ENCODE data around the gene YKT6.

YKT6 gene

DNA sequence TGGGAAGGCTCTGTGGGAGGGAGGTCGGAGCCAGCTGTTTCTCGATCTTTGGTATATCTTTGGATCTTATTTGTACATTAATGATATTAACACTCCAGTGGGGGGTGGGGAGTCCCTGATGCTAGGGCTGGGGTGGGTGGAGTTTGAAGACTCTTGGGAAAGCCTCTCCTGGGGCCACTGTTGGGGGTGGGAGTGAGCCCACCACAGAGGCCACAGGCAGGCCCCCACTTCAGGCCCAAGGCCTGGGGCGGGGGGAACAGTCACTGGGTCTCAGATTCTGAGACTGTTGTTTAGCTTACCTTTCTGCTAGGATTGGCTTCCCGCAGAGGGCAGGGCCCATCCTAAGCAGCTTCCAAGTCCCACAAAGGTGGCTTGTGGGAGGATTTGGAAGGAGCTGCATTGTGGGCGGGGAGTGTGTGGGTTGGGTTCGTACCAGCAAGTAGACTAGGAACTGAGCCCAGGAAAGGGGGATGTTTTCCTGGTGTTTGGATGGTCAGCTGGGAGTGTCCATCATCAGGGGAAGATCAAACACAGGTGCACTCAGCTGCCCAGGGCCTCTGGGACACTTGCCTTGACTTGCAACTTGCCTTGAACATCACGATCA is 11.9 kb downstream of the YKT6 start:
- Histone ChIP-seq H3K27me3 (ENCODE audit: control insufficient read depth, insufficient read depth, low read length) (no peaks in the 10 kb centered on the region), H3K79me2 (peaks cover 3% of the 10 kb centered on the region), H2AFZ (no peak overlapping the region), H3K27ac (no peak overlapping the region), H3K9ac (no peak overlapping the region), H3K4me3 (ENCODE audit: low read depth, low read length) (no peak overlapping the region), H3K4me1 (peaks cover 4% of the 10 kb centered on the region), H3K36me3 (ENCODE audit: control insufficient read depth, insufficient read depth, low read length) (no peaks in the 10 kb centered on the region), H3K9me3 (ENCODE audit: control insufficient read depth, low read length) (no peaks in the 10 kb centered on the region), H3K4me2 (ENCODE audit: low read length) (no peak overlapping the region)
- no peak for TF ChIP-seq CTCF (IDR thresholded peaks at IDR 0.05)

GRCh38 chr7:44213206-44213876 is 12.6 kb downstream of the YKT6 start:
- H3K79me2 ChIP-seq = peaks cover 3% of the 10 kb centered on the region
- H3K4me1 ChIP-seq = peaks cover 4% of the 10 kb centered on the region
- no peak for TF ChIP-seq CTCF (IDR thresholded peaks at IDR 0.05)
- H3K27me3 ChIP-seq (ENCODE audit: control insufficient read depth, insufficient read depth, low read length) = no peaks in the 10 kb centered on the region
- no peaks in the 10 kb centered on the region for H3K36me3 ChIP-seq (ENCODE audit: control insufficient read depth, insufficient read depth, low read length)
- no peak overlapping the region for H2AFZ ChIP-seq
- no peak overlapping the region for H3K27ac ChIP-seq
- H3K9ac ChIP-seq = no peak overlapping the region
- no peak overlapping the region for H3K4me3 ChIP-seq (ENCODE audit: low read depth, low read length)
- H3K9me3 ChIP-seq (ENCODE audit: control insufficient read depth, low read length) = no peaks in the 10 kb centered on the region
- H3K4me2 ChIP-seq (ENCODE audit: low read length) = no peak overlapping the region

- Histone ChIP-seq H3K27me3 (ENCODE audit: control insufficient read depth, insufficient read depth, low read length) (no peaks in the 10 kb centered on the region), H3K9me3 (ENCODE audit: control insufficient read depth, low read length) (no peaks in the 10 kb centered on the region), H3K79me2 (peaks cover 1% of the 10 kb centered on the region), H3K4me1 (peaks cover 4% of the 10 kb centered on the region), H3K4me2 (ENCODE audit: low read length) (no peak overlapping the region), H3K9ac (no peak overlapping the region), H3K4me3 (ENCODE audit: low read depth, low read length) (no peak overlapping the region), H2AFZ (no peak overlapping the region), H3K27ac (no peak overlapping the region), H3K36me3 (ENCODE audit: control insufficient read depth, insufficient read depth, low read length) (no peaks in the 10 kb centered on the region)
- no peak for TF ChIP-seq CTCF (IDR thresholded peaks at IDR 0.05)
Measured at GRCh38 chr7:44213877-44214388, 13.2 kb downstream of the YKT6 start.

DNA sequence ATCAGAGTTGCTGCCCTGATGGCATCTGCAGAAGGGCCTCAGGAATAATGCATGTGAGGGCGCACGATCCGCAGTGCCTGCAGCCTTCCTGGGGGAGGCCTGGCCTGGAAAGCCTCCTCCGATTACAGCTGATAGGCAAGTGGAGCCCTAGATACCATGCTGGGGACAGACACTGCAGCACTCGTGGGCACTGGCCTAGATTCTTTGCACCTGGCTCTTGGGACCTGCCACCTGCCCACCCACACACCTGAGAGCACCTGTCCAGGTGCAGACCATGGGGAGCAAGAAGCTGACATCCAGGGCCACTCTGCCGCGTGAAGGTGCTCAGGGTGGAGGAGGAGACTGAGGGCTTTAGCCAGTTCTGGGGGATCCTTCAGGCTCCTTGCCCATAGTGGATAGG is 14.8 kb downstream of the YKT6 start:
- H2AFZ ChIP-seq = no peak overlapping the region
- no peak overlapping the region for H3K9ac ChIP-seq
- H3K27ac ChIP-seq = no peak overlapping the region
- H3K4me1 ChIP-seq = peaks cover 4% of the 10 kb centered on the region
- no peak overlapping the region for H3K4me3 ChIP-seq (ENCODE audit: low read depth, low read length)
- no peaks in the 10 kb centered on the region for H3K79me2 ChIP-seq
- H3K9me3 ChIP-seq (ENCODE audit: control insufficient read depth, low read length) = no peaks in the 10 kb centered on the region
- no peaks in the 10 kb centered on the region for H3K27me3 ChIP-seq (ENCODE audit: control insufficient read depth, insufficient read depth, low read length)
- no peak overlapping the region for H3K4me2 ChIP-seq (ENCODE audit: low read length)
- no peak for TF ChIP-seq CTCF (IDR thresholded peaks at IDR 0.05)
- H3K36me3 ChIP-seq (ENCODE audit: control insufficient read depth, insufficient read depth, low read length) = no peaks in the 10 kb centered on the region
